Common myeloid progenitor, CD34-positive (primary cell): Measurements from ENCODE around the gene DHX57.
"Not testable (repeated sequence)": the region's sequence is repeated elsewhere in the genome, so short reads cannot be mapped to it uniquely, and the experiment has no call there.

Source experiments
- CTCF ChIA-PET: fragments of 350-600 bp; sonication (Branson Sonifier 250); formaldehyde crosslinking; loops from one replicate; lab custom pipeline; 2021; ENCODE audit warnings: antibody characterized with exemption; lab: Charles Lee
- POLR2A ChIA-PET: fragments of 350-600 bp; sonication (Branson Sonifier 250); formaldehyde crosslinking; loops from one replicate; lab custom pipeline; 2021; ENCODE audit warnings: antibody characterized with exemption; lab: Charles Lee
- DNase-seq, 3 donors: peaks; one replicate each; pipeline versions ENCODE4 v3.0.0 to v3.0.0-alpha.2; 2013
- H3K27ac ChIP-seq, 2 experiments: 1 replicate in 1 of 2; 2 replicates in 1 of 2; pipeline ENCODE4 v1.7.0; 2013; ENCODE audit warnings: inconsistent platforms in 2 of 2, low read length in 2 of 2, mild to moderate bottlenecking in 2 of 2, low read depth in 1 of 2, moderate library complexity in 1 of 2; ENCODE audit not compliant: severe bottlenecking in 2 of 2, insufficient read depth in 1 of 2, poor library complexity in 1 of 2
- H3K27me3 ChIP-seq, 5 experiments: replicated peaks in 2 of 5; 1 replicate in 3 of 5; 2 replicates in 2 of 5; pipeline versions ENCODE4 v1.6.1 to v1.7.0; 2013; ENCODE audit warnings: low read length in 4 of 5, mild to moderate bottlenecking in 2 of 5, moderate library complexity in 2 of 5, inconsistent platforms in 1 of 5; ENCODE audit not compliant: insufficient read depth in 5 of 5, control insufficient read depth in 4 of 5
- H3K36me3 ChIP-seq, 4 experiments: 1 replicate in 2 of 4; 2 replicates in 2 of 4; pipeline versions ENCODE4 v1.6.1 to v1.7.0; 2013; ENCODE audit warnings: low read length in 3 of 4, control low read depth in 1 of 4, mild to moderate bottlenecking in 1 of 4; ENCODE audit not compliant: control insufficient read depth in 4 of 4, insufficient read depth in 4 of 4
- H3K4me1 ChIP-seq, 4 experiments: 1 replicate in 3 of 4; 2 replicates in 1 of 4; pipeline versions ENCODE4 v1.6.1 to v1.7.1; 2013; ENCODE audit warnings: low read length in 3 of 4, mild to moderate bottlenecking in 3 of 4, control low read depth in 1 of 4, inconsistent platforms in 1 of 4, moderate library complexity in 1 of 4; ENCODE audit not compliant: control insufficient read depth in 4 of 4, insufficient read depth in 4 of 4; ENCODE audit errors: control extremely low read depth in 1 of 4
- H3K4me3 ChIP-seq, 7 experiments: 1 replicate in 4 of 7; 2 replicates in 3 of 7; pipeline versions ENCODE4 v1.5.1 to v1.7.0; 2013; ENCODE audit warnings: mild to moderate bottlenecking in 7 of 7, low read length in 6 of 7, moderate library complexity in 6 of 7, inconsistent platforms in 2 of 7, low read depth in 2 of 7, control low read depth in 1 of 7; ENCODE audit not compliant: insufficient read depth in 4 of 7, control insufficient read depth in 1 of 7; ENCODE audit errors: extremely low read depth in 1 of 7
- H3K9me3 ChIP-seq, 5 experiments: 1 replicate in 4 of 5; 2 replicates in 1 of 5; pipeline versions ENCODE4 v1.6.1 to v1.7.1; 2013; ENCODE audit warnings: low read length in 4 of 5, mild to moderate bottlenecking in 2 of 5, inconsistent platforms in 1 of 5, low read depth in 1 of 5, moderate library complexity in 1 of 5; ENCODE audit not compliant: control insufficient read depth in 4 of 5, insufficient read depth in 2 of 5; ENCODE audit errors: control extremely low read depth in 1 of 5
- WGBS: methylation state at CpG from one replicate; pipeline ENCODE4 v1.1.5; 2013; ENCODE audit not compliant: insufficient coverage; 5-methylcytosine and 5-hydroxymethylcytosine counted together

Gene DHX57

GRCh38 chr2:38835990-38836389 is 39.7 kb downstream of the DHX57 start:
- Histone ChIP-seq H3K36me3 (peaks cover 5 to 44% (median 13%) of the 10 kb centered on the region in 4 experiments), H3K4me3 (no peak overlapping the region), H3K4me1 (no peaks in the 10 kb centered on the region), H3K27me3 (no peaks in the 10 kb centered on the region), H3K9me3 (no peaks in the 10 kb centered on the region), H3K27ac (no peak overlapping the region)
- WGBS = 100% methylated on average over 1 of the region's 3 CpGs
- DNase-seq = no peak
- ChIA-PET POLR2A (no interaction called here), CTCF (interaction anchor here (0.8 to 1.1 kb wide), 2 partner anchors 11 to 254 kb away, joined by 4 read pairs; no protein-coding TSS in a partner anchor)

GRCh38 chr2:38835015-38835601 is 40.6 kb downstream of the DHX57 start:
- peak in 2 of 3 donors; percentile 9 to 14 for DNase-seq
- peaks cover 5 to 44% (median 13%) of the 10 kb centered on the region in 4 experiments for H3K36me3 ChIP-seq
- 100% methylated on average over 1 of the region's 1 CpG for WGBS
- H3K27me3 ChIP-seq = no peaks in the 10 kb centered on the region
- no peak overlapping the region for H3K4me3 ChIP-seq
- peaks cover 0 to 2% (median 0%) of the 10 kb centered on the region in 4 experiments for H3K4me1 ChIP-seq
- H3K27ac ChIP-seq = no peak overlapping the region
- ChIA-PET POLR2A (interaction anchor here (0.5 kb wide), 1 partner anchor 15 kb away, joined by 5 read pairs; no protein-coding TSS in a partner anchor), CTCF (interaction anchor here (0.8 to 1.5 kb wide), 4 partner anchors 9 to 253 kb away, joined by 3 to 4 read pairs (median 4); no protein-coding TSS in a partner anchor)
- H3K9me3 ChIP-seq = no peaks in the 10 kb centered on the region

GRCh38 chr2:38830526-38831159 is 45.1 kb downstream of the DHX57 start:
- POLR2A ChIA-PET = no interaction called here
- no peak for DNase-seq
- WGBS = 92% methylated on average over 3 of the region's 6 CpGs
- H3K27me3 ChIP-seq = no peaks in the 10 kb centered on the region
- H3K9me3 ChIP-seq = no peaks in the 10 kb centered on the region
- no peak overlapping the region for H3K4me3 ChIP-seq
- CTCF ChIA-PET = no interaction called here
- no peak overlapping the region for H3K27ac ChIP-seq
- peaks cover under 1 to 31% (median 13%) of the 10 kb centered on the region in 4 experiments for H3K36me3 ChIP-seq
- H3K4me1 ChIP-seq = peaks cover 0 to 6% (median 5%) of the 10 kb centered on the region in 4 experiments

GRCh38 chr2:38829971-38830370 is 45.8 kb downstream of the DHX57 start:
- Histone ChIP-seq H3K36me3 (peaks cover 6 to 28% (median 15%) of the 10 kb centered on the region in 4 experiments), H3K27me3 (no peaks in the 10 kb centered on the region), H3K4me1 (peaks cover 0 to 6% (median 5%) of the 10 kb centered on the region in 4 experiments), H3K27ac (no peak overlapping the region), H3K4me3 (no peak overlapping the region), H3K9me3 (no peaks in the 10 kb centered on the region)
- CTCF ChIA-PET = no interaction called here
- no peak for DNase-seq
- WGBS = no CpG with 5 or more reads among the region's 1 CpG
- POLR2A ChIA-PET = no interaction called here

- ChIA-PET POLR2A (no interaction called here), CTCF (interaction anchor here (0.9 to 1.0 kb wide), 2 partner anchors 9 to 48 kb away, joined by 3 read pairs; partner anchors contain the start of genes DHX57 and MORN2)
- 100% methylated on average over 2 of the region's 4 CpGs for WGBS
- DNase-seq = peak in 1 of 3 donors; percentile 14
- H3K27me3 ChIP-seq = no peaks in the 10 kb centered on the region
- peaks cover 0 to 6% (median 5%) of the 10 kb centered on the region in 4 experiments for H3K4me1 ChIP-seq
- H3K4me3 ChIP-seq = no peak overlapping the region
- no peak overlapping the region for H3K27ac ChIP-seq
- H3K9me3 ChIP-seq = no peaks in the 10 kb centered on the region
- peaks cover 6 to 29% (median 13%) of the 10 kb centered on the region in 4 experiments for H3K36me3 ChIP-seq
Measured at GRCh38 chr2:38828460-38828859, 47.3 kb downstream of the DHX57 start.

GRCh38 chr2:38827539-38828145 is 48.1 kb downstream of the DHX57 start:
- WGBS = 100% methylated on average over 3 of the region's 10 CpGs
- Histone ChIP-seq H3K27ac (peak overlapping the region in 1 of 2 experiments; percentile 70), H3K4me3 (peak overlapping the region in 1 of 7 experiments; percentile 55), H3K36me3 (peaks cover 7 to 34% (median 15%) of the 10 kb centered on the region in 4 experiments)
- peak; percentile 67 to 90 (median 86) for DNase-seq
- H3K9me3 ChIP-seq, H3K27me3 ChIP-seq, H3K4me1 ChIP-seq: not testable (repeated sequence)
- POLR2A ChIA-PET = interaction anchor here (0.6 kb wide), 1 partner anchor 32 kb away, joined by 4 read pairs; no protein-coding TSS in a partner anchor
- CTCF ChIA-PET = interaction anchor here (0.9 to 1.0 kb wide), 2 partner anchors 9 to 48 kb away, joined by 3 read pairs; partner anchors contain the start of genes DHX57 and MORN2
